ENCODE measurements around the gene CTBS. TPM values are rescaled to one million over a fixed set of nuclear protein-coding genes. Genes with fewer than 3 reads are reported as not detected.

CTBS gene
- total RNA-seq, 2 donors from 2014 or later: 7.5 to 9.2 TPM

GRCh38 chr1:84504580-84505492 is 69.4 kb downstream of the CTBS start:
- H3K4me1 ChIP-seq: peaks cover 0 to 56% of the 10 kb centered on the region in 2 donors

GRCh38 chr1:84502927-84503326 is 71.3 kb downstream of the CTBS start:
- Histone ChIP-seq H3K4me1 (peaks cover 0 to 61% of the 10 kb centered on the region in 2 donors), H3K9me3 (no peaks in the 10 kb centered on the region), H3K36me3 (peaks cover 28% of the 10 kb centered on the region), H3K4me3 (peak overlapping the region in 1 of 2 donors; percentile 82), H3K27me3 (no peaks in the 10 kb centered on the region), H3K27ac (no peak overlapping the region)
- no peak for TF ChIP-seq CTCF (IDR thresholded peaks at IDR 0.05)
- DNase-seq (ENCODE audit: low spot score): no peak

More at GRCh38 chr1:84504580-84505492, 69.4 kb downstream of the CTBS start:
- TF ChIP-seq CTCF (IDR thresholded peaks at IDR 0.05): no peak
- no peak for DNase-seq (ENCODE audit: low spot score)
- H3K36me3 ChIP-seq: peaks cover 12% of the 10 kb centered on the region
- H3K27me3 ChIP-seq: no peaks in the 10 kb centered on the region
- peak overlapping the region; percentile 81 to 82 for H3K4me3 ChIP-seq
- peaks cover 0 to 7% of the 10 kb centered on the region in 2 donors for H3K9me3 ChIP-seq
- peak overlapping the region; percentile 97 to 98 for H3K27ac ChIP-seq

Other genes with a start within 250 kb of the CTBS start
- gene DNASE2B, start 176.0 kb downstream of the CTBS start, total RNA-seq: not detected
- 10 to 100 TPM; 39.0 to 41.5 TPM for gene RPF1, start 95.2 kb downstream of the CTBS start, total RNA-seq
- gene SPATA1, start 68.1 kb downstream of the CTBS start, total RNA-seq: 1 to 10 TPM in 1 of 2 donors, under 1 TPM in 1; 0.67 to 1.5 TPM
- 100 to 1,000 TPM; 143 to 198 TPM for gene GNG5, start 67.9 kb downstream of the CTBS start, total RNA-seq
- gene SSX2IP, start 116.0 kb upstream of the CTBS start, total RNA-seq: 10 to 100 TPM; 11.3 to 14.2 TPM

Measured in right atrium auricular region (tissue), 2 donors.